HepG2 (cell line): ENCODE measurements around the gene PNPLA2. TPM values are rescaled to one million over a fixed set of nuclear protein-coding genes. Genes with fewer than 3 reads are reported as not detected.

Source experiments
- ASH2L ChIP-seq: fragments of 300-600, 200-600 bp; sonication (generic); IDR thresholded peaks from 2 replicates; pipeline ENCODE4 v1.7.0; 2017; ENCODE audit warnings: low read depth, mild to moderate bottlenecking, moderate library complexity, mixed read lengths, low read length; ENCODE audit not compliant: insufficient read length
- FOXA1 ChIP-seq, 2 experiments: fragments of 450-650 bp in 1 of 2; sonication (generic) in 1 of 2; formaldehyde crosslinking in 1 of 2; IDR thresholded peaks; 2 replicates each; pipeline versions ENCODE4 v1.4.0 to v1.6.1; 2016 to 2020; ENCODE audit warnings: missing genetic modification reagents in 1 of 2
- HHEX ChIP-seq: IDR thresholded peaks from 2 replicates; pipeline ENCODE4 v1.6.1; 2016; ENCODE audit warnings: control low read depth
- HNRNPUL1 ChIP-seq: fragments of 200-400 bp; formaldehyde crosslinking; IDR thresholded peaks from 2 replicates; pipeline ENCODE4 v1.6.1; 2017; ENCODE audit warnings: low read depth, mild to moderate bottlenecking, low read length, moderate library complexity
- HOXA9 ChIP-seq: sonication (generic); formaldehyde crosslinking; IDR thresholded peaks from 2 replicates; pipeline ENCODE4 v1.8.1; 2022; ENCODE audit warnings: missing genetic modification reagents, mild to moderate bottlenecking, moderate library complexity, borderline replicate concordance
- MZF1 ChIP-seq: sonication (generic); formaldehyde crosslinking; IDR thresholded peaks from 2 replicates; pipeline ENCODE4 v1.8.1; 2023; ENCODE audit warnings: mild to moderate bottlenecking, missing genetic modification reagents, borderline replicate concordance
- NCOA2 ChIP-seq: sonication (generic); formaldehyde crosslinking; IDR thresholded peaks from 2 replicates; pipeline ENCODE4 v1.8.0; 2022; ENCODE audit warnings: inconsistent platforms
- NR0B2 ChIP-seq: sonication (generic); formaldehyde crosslinking; IDR thresholded peaks from 2 replicates; pipeline ENCODE4 v1.4.0; 2020; ENCODE audit warnings: mild to moderate bottlenecking, missing genetic modification reagents
- POLR2AphosphoS2 ChIP-seq: IDR thresholded peaks from 2 replicates; pipeline ENCODE4 v1.6.1; 2011; ENCODE audit warnings: low read depth, low read length, improper control_type of control experiment
- RBM22 ChIP-seq: fragments of 200-400 bp; formaldehyde crosslinking; optimal IDR thresholded peaks from 2 replicates; pipeline ENCODE3; 2017; ENCODE audit warnings: mild to moderate bottlenecking, low read length, moderate library complexity
- SETDB1 ChIP-seq: sonication (generic); formaldehyde crosslinking; IDR thresholded peaks from 2 replicates; pipeline ENCODE4 v1.5.1; 2020; ENCODE audit warnings: missing genetic modification reagents, mild to moderate bottlenecking, borderline replicate concordance
- ZFAT ChIP-seq: sonication (generic); formaldehyde crosslinking; conservative IDR thresholded peaks from 2 replicates; pipeline ENCODE4 v1.8.1; 2023; ENCODE audit warnings: missing genetic modification reagents, inconsistent platforms
- ZIK1 ChIP-seq: sonication (generic); formaldehyde crosslinking; IDR thresholded peaks from 2 replicates; pipeline ENCODE4 v1.5.0; 2020; ENCODE audit warnings: mild to moderate bottlenecking, low read depth, missing genetic modification reagents, borderline replicate concordance
- ZNF180 ChIP-seq: sonication (generic); formaldehyde crosslinking; IDR thresholded peaks from 2 replicates; pipeline ENCODE4 v1.4.0; 2020; ENCODE audit warnings: low read depth, missing genetic modification reagents, borderline replicate concordance
- ZNF34 ChIP-seq: sonication (generic); formaldehyde crosslinking; IDR thresholded peaks from 2 replicates; pipeline ENCODE4 v1.4.0; 2020; ENCODE audit warnings: mild to moderate bottlenecking, missing genetic modification reagents, borderline replicate concordance
- ZNF616 ChIP-seq: sonication (generic); formaldehyde crosslinking; IDR thresholded peaks from 2 replicates; pipeline ENCODE4 v1.5.0; 2020; ENCODE audit warnings: low read depth, mild to moderate bottlenecking, missing genetic modification reagents
- ZNF7 ChIP-seq: IDR thresholded peaks from 2 replicates; pipeline ENCODE4 v1.6.1; 2016; ENCODE audit warnings: missing biosample characterization, missing genetic modification reagents
- polyA plus RNA-seq, 8 experiments: library from polyadenylated mRNA; depleted of rRNA in 3 of 8; stranded (reverse) in 7 of 8; unstranded in 1 of 8; fragments of >200 nt; fragmentation: Illumina TruSeq in 4 of 8; extraction: Trizol in 4 of 8; gene quantifications; 2 replicates each; pipeline versions ENCODE4 v1.2.1 to v1.2.3, GENCODE V29; 2011 to 2016; ENCODE audit warnings: low read depth in 4 of 8, missing spikeins in 1 of 8, mixed read lengths in 1 of 8; ENCODE audit not compliant: insufficient read depth in 1 of 8
- total RNA-seq, 5 experiments: library from RNA; depleted of rRNA; stranded (reverse); fragments of >200 nt; fragmentation: Illumina TruSeq; extraction: Trizol; gene quantifications; 2 replicates each; pipeline ENCODE4 v1.2.3, GENCODE V29; 2016; ENCODE audit warnings: low read depth in 1 of 5
- TF ChIP-seq, protein P1 (sequence below): sonication (generic); formaldehyde crosslinking; IDR thresholded peaks from 2 replicates; pipeline ENCODE4 v1.4.0; 2020; ENCODE audit warnings: mild to moderate bottlenecking, missing genetic modification reagents
- TF ChIP-seq, protein P2 (sequence below): sonication (generic); formaldehyde crosslinking; IDR thresholded peaks from 2 replicates; pipeline ENCODE4 v1.8.0; 2022; ENCODE audit warnings: mild to moderate bottlenecking, missing genetic modification reagents
- TF ChIP-seq, protein P3 (sequence below): sonication (generic); formaldehyde crosslinking; IDR thresholded peaks from 2 replicates; pipeline ENCODE4 v1.4.0; 2020; ENCODE audit warnings: missing genetic modification reagents

The PNPLA2 gene
- total and polyA plus RNA-seq, 2 of the 13 experiments (the other 11 are each of a cell fraction or from before 2014, with no cell fraction given) = 10.5 to 43.2 TPM

DNA sequence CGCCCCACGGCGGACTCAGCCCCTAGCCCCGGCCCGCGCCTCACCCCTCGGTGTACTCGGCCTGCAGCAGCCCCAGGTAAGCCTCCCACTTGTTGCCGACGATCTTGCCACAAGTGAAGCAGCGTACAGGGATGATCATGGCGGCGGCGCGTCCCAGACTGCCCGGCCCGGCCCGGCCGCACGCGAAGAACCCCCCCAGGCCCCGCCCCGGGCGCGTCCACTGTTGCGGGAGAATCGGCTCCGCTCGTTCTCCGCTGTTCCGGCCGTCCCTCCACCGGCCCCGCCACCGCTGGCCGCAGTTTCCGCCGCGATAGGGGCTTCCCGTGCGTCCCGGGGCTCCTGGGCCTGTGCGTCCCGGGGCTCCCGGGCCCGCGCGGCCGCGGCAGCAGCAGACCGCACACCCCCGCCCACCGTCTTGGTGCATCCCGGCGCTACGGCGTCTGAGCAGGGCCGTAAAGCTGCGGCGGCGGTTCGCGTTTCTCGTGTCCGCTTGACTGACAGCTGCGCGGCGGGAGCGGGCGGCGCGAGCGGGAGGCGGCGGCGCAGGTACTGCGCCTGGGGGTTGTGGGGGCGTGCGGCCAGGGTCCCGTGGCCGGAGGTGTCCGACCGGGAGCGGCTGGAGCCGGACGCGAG, 23.8 kb downstream of the PNPLA2 start, which contains the start of the genes POLR2L and TSPAN4 (continued):
- TF ChIP-seq, protein P1, sequence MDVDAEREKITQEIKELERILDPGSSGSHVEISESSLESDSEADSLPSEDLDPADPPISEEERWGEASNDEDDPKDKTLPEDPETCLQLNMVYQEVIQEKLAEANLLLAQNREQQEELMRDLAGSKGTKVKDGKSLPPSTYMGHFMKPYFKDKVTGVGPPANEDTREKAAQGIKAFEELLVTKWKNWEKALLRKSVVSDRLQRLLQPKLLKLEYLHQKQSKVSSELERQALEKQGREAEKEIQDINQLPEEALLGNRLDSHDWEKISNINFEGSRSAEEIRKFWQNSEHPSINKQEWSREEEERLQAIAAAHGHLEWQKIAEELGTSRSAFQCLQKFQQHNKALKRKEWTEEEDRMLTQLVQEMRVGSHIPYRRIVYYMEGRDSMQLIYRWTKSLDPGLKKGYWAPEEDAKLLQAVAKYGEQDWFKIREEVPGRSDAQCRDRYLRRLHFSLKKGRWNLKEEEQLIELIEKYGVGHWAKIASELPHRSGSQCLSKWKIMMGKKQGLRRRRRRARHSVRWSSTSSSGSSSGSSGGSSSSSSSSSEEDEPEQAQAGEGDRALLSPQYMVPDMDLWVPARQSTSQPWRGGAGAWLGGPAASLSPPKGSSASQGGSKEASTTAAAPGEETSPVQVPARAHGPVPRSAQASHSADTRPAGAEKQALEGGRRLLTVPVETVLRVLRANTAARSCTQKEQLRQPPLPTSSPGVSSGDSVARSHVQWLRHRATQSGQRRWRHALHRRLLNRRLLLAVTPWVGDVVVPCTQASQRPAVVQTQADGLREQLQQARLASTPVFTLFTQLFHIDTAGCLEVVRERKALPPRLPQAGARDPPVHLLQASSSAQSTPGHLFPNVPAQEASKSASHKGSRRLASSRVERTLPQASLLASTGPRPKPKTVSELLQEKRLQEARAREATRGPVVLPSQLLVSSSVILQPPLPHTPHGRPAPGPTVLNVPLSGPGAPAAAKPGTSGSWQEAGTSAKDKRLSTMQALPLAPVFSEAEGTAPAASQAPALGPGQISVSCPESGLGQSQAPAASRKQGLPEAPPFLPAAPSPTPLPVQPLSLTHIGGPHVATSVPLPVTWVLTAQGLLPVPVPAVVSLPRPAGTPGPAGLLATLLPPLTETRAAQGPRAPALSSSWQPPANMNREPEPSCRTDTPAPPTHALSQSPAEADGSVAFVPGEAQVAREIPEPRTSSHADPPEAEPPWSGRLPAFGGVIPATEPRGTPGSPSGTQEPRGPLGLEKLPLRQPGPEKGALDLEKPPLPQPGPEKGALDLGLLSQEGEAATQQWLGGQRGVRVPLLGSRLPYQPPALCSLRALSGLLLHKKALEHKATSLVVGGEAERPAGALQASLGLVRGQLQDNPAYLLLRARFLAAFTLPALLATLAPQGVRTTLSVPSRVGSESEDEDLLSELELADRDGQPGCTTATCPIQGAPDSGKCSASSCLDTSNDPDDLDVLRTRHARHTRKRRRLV = no peak
- TF ChIP-seq, protein P2, sequence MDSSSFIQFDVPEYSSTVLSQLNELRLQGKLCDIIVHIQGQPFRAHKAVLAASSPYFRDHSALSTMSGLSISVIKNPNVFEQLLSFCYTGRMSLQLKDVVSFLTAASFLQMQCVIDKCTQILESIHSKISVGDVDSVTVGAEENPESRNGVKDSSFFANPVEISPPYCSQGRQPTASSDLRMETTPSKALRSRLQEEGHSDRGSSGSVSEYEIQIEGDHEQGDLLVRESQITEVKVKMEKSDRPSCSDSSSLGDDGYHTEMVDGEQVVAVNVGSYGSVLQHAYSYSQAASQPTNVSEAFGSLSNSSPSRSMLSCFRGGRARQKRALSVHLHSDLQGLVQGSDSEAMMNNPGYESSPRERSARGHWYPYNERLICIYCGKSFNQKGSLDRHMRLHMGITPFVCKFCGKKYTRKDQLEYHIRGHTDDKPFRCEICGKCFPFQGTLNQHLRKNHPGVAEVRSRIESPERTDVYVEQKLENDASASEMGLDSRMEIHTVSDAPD (CRISPR knock-in tag) = no peak
- TF ChIP-seq ASH2L = peak; percentile 91
- TF ChIP-seq SETDB1 = no peak
- no peak for TF ChIP-seq ZNF7 (CRISPR knock-in tag)
- no peak for TF ChIP-seq FOXA1 (IDR thresholded peaks at IDR 0.05)
- TF ChIP-seq FOXA1 (CRISPR knock-in tag; IDR thresholded peaks at IDR 0.05) = no peak
- TF ChIP-seq ZFAT (CRISPR knock-in tag) = no peak
- no peak for TF ChIP-seq NCOA2 (CRISPR knock-in tag)
- peak; percentile 98 for TF ChIP-seq NR0B2 (CRISPR knock-in tag)
- no peak for TF ChIP-seq HNRNPUL1
- TF ChIP-seq ZNF616 (CRISPR knock-in tag) = 0 out of 2 replicates have a peak, but pooled peaks have one; percentile 58
- no peak; the same call in 1 of the 2 replicates for TF ChIP-seq ZNF34
- TF ChIP-seq RBM22 = peak; percentile 54
- TF ChIP-seq ZNF180 (CRISPR knock-in tag) = 0 out of 2 replicates have a peak, but pooled peaks have one; percentile 2
- no peak for TF ChIP-seq HHEX
- TF ChIP-seq POLR2AphosphoS2 = peak; percentile 77; the same call in 1 of the 2 replicates
- TF ChIP-seq HOXA9 (CRISPR knock-in tag) = peak; percentile 78
- TF ChIP-seq ZIK1 = no peak
- TF ChIP-seq, protein P3, sequence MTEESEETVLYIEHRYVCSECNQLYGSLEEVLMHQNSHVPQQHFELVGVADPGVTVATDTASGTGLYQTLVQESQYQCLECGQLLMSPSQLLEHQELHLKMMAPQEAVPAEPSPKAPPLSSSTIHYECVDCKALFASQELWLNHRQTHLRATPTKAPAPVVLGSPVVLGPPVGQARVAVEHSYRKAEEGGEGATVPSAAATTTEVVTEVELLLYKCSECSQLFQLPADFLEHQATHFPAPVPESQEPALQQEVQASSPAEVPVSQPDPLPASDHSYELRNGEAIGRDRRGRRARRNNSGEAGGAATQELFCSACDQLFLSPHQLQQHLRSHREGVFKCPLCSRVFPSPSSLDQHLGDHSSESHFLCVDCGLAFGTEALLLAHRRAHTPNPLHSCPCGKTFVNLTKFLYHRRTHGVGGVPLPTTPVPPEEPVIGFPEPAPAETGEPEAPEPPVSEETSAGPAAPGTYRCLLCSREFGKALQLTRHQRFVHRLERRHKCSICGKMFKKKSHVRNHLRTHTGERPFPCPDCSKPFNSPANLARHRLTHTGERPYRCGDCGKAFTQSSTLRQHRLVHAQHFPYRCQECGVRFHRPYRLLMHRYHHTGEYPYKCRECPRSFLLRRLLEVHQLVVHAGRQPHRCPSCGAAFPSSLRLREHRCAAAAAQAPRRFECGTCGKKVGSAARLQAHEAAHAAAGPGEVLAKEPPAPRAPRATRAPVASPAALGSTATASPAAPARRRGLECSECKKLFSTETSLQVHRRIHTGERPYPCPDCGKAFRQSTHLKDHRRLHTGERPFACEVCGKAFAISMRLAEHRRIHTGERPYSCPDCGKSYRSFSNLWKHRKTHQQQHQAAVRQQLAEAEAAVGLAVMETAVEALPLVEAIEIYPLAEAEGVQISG (CRISPR knock-in tag) = peak; percentile 36; the same call in 1 of the 2 replicates
- no peak for TF ChIP-seq MZF1 (CRISPR knock-in tag)
